HG02610 (cell line): ENCODE data around the gene POFUT1.
"Not testable (repeated sequence)": the region's sequence is repeated elsewhere in the genome, so short reads cannot be mapped to it uniquely, and the experiment has no call there.

Source experiments
- ATAC-seq: cut with Tn5 transposase; IDR thresholded peaks from one replicate; pipeline ENCODE4 v1.9.1; 2021; ENCODE audit warnings: mild to moderate bottlenecking, moderate library complexity; ENCODE audit not compliant: unreplicated experiment

POFUT1 gene

GRCh38 chr20:32271620-32272019, 63.9 kb downstream of the POFUT1 start:
- no peak for ATAC-seq

GRCh38 chr20:32274359-32274758, 66.7 kb downstream of the POFUT1 start:
- no peak for ATAC-seq

- ATAC-seq = not testable (repeated sequence)
Measured at GRCh38 chr20:32275163-32275562, 67.5 kb downstream of the POFUT1 start.

- peak; percentile 78 for ATAC-seq
Measured at GRCh38 chr20:32277361-32278198, 69.9 kb downstream of the POFUT1 start, which contains the start of gene KIF3B. KIF3B (plus strand) TSS chr20:32277651; CDS start chr20:32309778, 32,127 bp downstream.

- peak; percentile 71 for ATAC-seq
Measured at GRCh38 chr20:32278199-32278643, 70.5 kb downstream of the POFUT1 start.

- no peak for ATAC-seq
Measured at GRCh38 chr20:32281711-32282110, 74.0 kb downstream of the POFUT1 start.

- no peak for ATAC-seq
Measured at GRCh38 chr20:32282461-32282860, 74.8 kb downstream of the POFUT1 start.

GRCh38 chr20:32285082-32285620, 77.5 kb downstream of the POFUT1 start:
- ATAC-seq = peak; percentile 48

GRCh38 chr20:32285621-32286371, 78.1 kb downstream of the POFUT1 start:
- peak; percentile 65 for ATAC-seq

GRCh38 chr20:32287231-32287638, 79.6 kb downstream of the POFUT1 start:
- ATAC-seq = no peak
